Liver (tissue), 9 donors: ENCODE measurements around the gene CCDC81. TPM values are rescaled to one million over a fixed set of nuclear protein-coding genes. Genes with fewer than 3 reads are reported as not detected.

ENCODE experiments used
- DNase-seq: peaks from one replicate; pipeline ENCODE4 v3.0.0-alpha.2; 2017; ENCODE audit warnings: low spot score
- H3K27ac ChIP-seq, 2 donors: one replicate each; pipeline ENCODE4 v1.7.0; 2013; ENCODE audit warnings: inconsistent platforms in 2 of 2, low read length in 2 of 2, control low read depth in 1 of 2, low read depth in 1 of 2, mild to moderate bottlenecking in 1 of 2
- H3K27me3 ChIP-seq, 4 donors: one replicate each; pipeline versions ENCODE4 v1.6.1 to v1.7.0; 2013; ENCODE audit warnings: low read length in 3 of 4, inconsistent platforms in 1 of 4, mild to moderate bottlenecking in 1 of 4, moderate library complexity in 1 of 4; ENCODE audit not compliant: control insufficient read depth in 4 of 4, insufficient read depth in 4 of 4
- H3K36me3 ChIP-seq, 4 donors: one replicate each; pipeline versions ENCODE4 v1.6.1 to v1.7.0; 2013; ENCODE audit warnings: low read length in 3 of 4, mild to moderate bottlenecking in 3 of 4, low read depth in 1 of 4, moderate library complexity in 1 of 4; ENCODE audit not compliant: control insufficient read depth in 4 of 4, insufficient read depth in 3 of 4
- H3K4me1 ChIP-seq, 4 donors: one replicate each; pipeline versions ENCODE4 v1.6.1 to v1.7.0; 2013; ENCODE audit warnings: low read length in 3 of 4, mild to moderate bottlenecking in 3 of 4, moderate library complexity in 1 of 4; ENCODE audit not compliant: control insufficient read depth in 4 of 4, insufficient read depth in 4 of 4
- H3K4me3 ChIP-seq, 3 donors: one replicate each; pipeline versions ENCODE4 v1.6.1 to v1.7.0; 2013; ENCODE audit warnings: low read length in 3 of 3, control low read depth in 1 of 3, low read depth in 1 of 3, mild to moderate bottlenecking in 1 of 3
- H3K9ac ChIP-seq, 2 donors: one replicate each; pipeline ENCODE4 v1.7.0; 2013; ENCODE audit warnings: low read length in 2 of 2, mild to moderate bottlenecking in 2 of 2, moderate library complexity in 2 of 2, control low read depth in 1 of 2, low read depth in 1 of 2
- H3K9me3 ChIP-seq, 4 donors: one replicate each; pipeline versions ENCODE4 v1.6.1 to v1.7.0; 2013; ENCODE audit warnings: low read length in 3 of 4; ENCODE audit not compliant: control insufficient read depth in 4 of 4
- ATF3 ChIP-seq: IDR thresholded peaks from 2 replicates; pipeline ENCODE4 v1.6.1; 2016; ENCODE audit warnings: antibody characterized with exemption
- EGR1 ChIP-seq, 2 donors: IDR thresholded peaks; 2 replicates each; pipeline ENCODE4 v1.6.1; 2016 to 2018; ENCODE audit warnings: antibody characterized with exemption in 2 of 2, low read depth in 2 of 2
- FOXA1 ChIP-seq: IDR thresholded peaks from 2 replicates; pipeline ENCODE4 v1.6.1; 2016; ENCODE audit warnings: antibody characterized with exemption
- FOXA2 ChIP-seq: IDR thresholded peaks from 2 replicates; pipeline ENCODE4 v1.6.1; 2016; ENCODE audit warnings: antibody characterized with exemption
- GABPA ChIP-seq, 2 donors: IDR thresholded peaks in 1 of 2; conservative IDR thresholded peaks in 1 of 2; 2 replicates each; pipeline ENCODE4 v1.6.1; 2016; ENCODE audit warnings: antibody characterized with exemption in 2 of 2, mild to moderate bottlenecking in 1 of 2, moderate library complexity in 1 of 2
- HNF4A ChIP-seq, 2 donors: conservative IDR thresholded peaks; 2 replicates each; pipeline ENCODE4 v1.6.1; 2016; ENCODE audit warnings: antibody characterized with exemption in 2 of 2, mild to moderate bottlenecking in 2 of 2
- HNF4G ChIP-seq: IDR thresholded peaks from 2 replicates; pipeline ENCODE4 v1.6.1; 2016; ENCODE audit warnings: antibody characterized with exemption
- JUND ChIP-seq, 2 donors: IDR thresholded peaks; 2 replicates each; pipeline ENCODE4 v1.6.1; 2016; ENCODE audit warnings: antibody characterized with exemption in 2 of 2
- MAX ChIP-seq: IDR thresholded peaks from 2 replicates; pipeline ENCODE4 v1.6.1; 2016; ENCODE audit warnings: antibody characterized with exemption
- NR2F2 ChIP-seq: IDR thresholded peaks from 2 replicates; pipeline ENCODE4 v1.6.1; 2016; ENCODE audit warnings: antibody characterized with exemption
- RAD21 ChIP-seq, 2 donors: IDR thresholded peaks; 2 replicates each; pipeline ENCODE4 v1.6.1; 2016; ENCODE audit warnings: antibody characterized with exemption in 2 of 2, mild to moderate bottlenecking in 2 of 2
- REST ChIP-seq: IDR thresholded peaks from 2 replicates; pipeline ENCODE4 v1.6.1; 2016; ENCODE audit warnings: antibody characterized with exemption, mild to moderate bottlenecking
- TAF1 ChIP-seq: conservative IDR thresholded peaks from 2 replicates; pipeline ENCODE4 v1.6.1; 2016; ENCODE audit warnings: antibody characterized with exemption, mild to moderate bottlenecking
- ZBTB33 ChIP-seq: IDR thresholded peaks from 2 replicates; pipeline ENCODE4 v1.6.1; 2016; ENCODE audit warnings: antibody characterized with exemption
- WGBS: extraction: QIAGEN DNeasy Blood & Tissue Kit; methylation state at CpG from one replicate; pipeline ENCODE4 v1.1.7; 2013; 5-methylcytosine and 5-hydroxymethylcytosine counted together
- polyA plus RNA-seq, 2 donors: library from polyadenylated mRNA; stranded (reverse) in 1 of 2; unstranded in 1 of 2; fragments of 200-250 nt in 1 of 2; fragments of >200 nt in 1 of 2; fragmentation: Nextera tagmentation in 1 of 2; extraction: Ambion mirVana in 1 of 2; gene quantifications; one replicate each; pipeline versions ENCODE4 v1.2.1 to v1.2.3, GENCODE V29; 2013 to 2015
- total RNA-seq, 2 donors: library from RNA; depleted of rRNA; stranded (reverse); fragments of >200 nt; gene quantifications; one replicate each; pipeline ENCODE4 v1.2.3, GENCODE V29; 2014
- donor health status: healthy.
- donor health status: healthy.
- donor health status: healthy.
- donor health status: healthy.
- donor health status: healthy.

CCDC81 gene
- total and polyA plus RNA-seq, 4 donors: 0.32 to 1.1 (median 0.67) TPM; not detected in 1

GRCh38 chr11:86458294-86459001 is 83.8 kb downstream of the CCDC81 start:
- H3K27ac ChIP-seq: no peak overlapping the region
- WGBS: 91% methylated on average over 5 of the region's 5 CpGs

More at GRCh38 chr11:86458294-86459001, 83.8 kb downstream of the CCDC81 start:
- H3K36me3 ChIP-seq: no peaks in the 10 kb centered on the region
- no peaks in the 10 kb centered on the region for H3K9me3 ChIP-seq
- H3K27me3 ChIP-seq: no peaks in the 10 kb centered on the region
- no peaks in the 10 kb centered on the region for H3K4me1 ChIP-seq
- no peak overlapping the region for H3K9ac ChIP-seq
- no peak overlapping the region for H3K4me3 ChIP-seq
- TF ChIP-seq FOXA2 (no peak), JUND (IDR thresholded peaks at IDR 0.05) (no peak), FOXA1 (no peak), RAD21 (IDR thresholded peaks at IDR 0.05) (no peak), GABPA (IDR thresholded peaks at IDR 0.05 in 1 of 2, conservative IDR thresholded peaks at IDR 0.05 in 1 of 2) (no peak), ATF3 (no peak), HNF4G (no peak), ZBTB33 (no peak), MAX (no peak), TAF1 (no peak), REST (no peak), HNF4A (conservative IDR thresholded peaks at IDR 0.05) (no peak), NR2F2 (no peak), EGR1 (IDR thresholded peaks at IDR 0.05; ENCODE audit: low read depth in 2 of 2) (no peak)
- DNase-seq: no peak
